Coronary artery (tissue), 2 donors: ENCODE results near the gene DIAPH2.

ENCODE experiments used
- DNase-seq: peaks from one replicate; pipeline ENCODE4 v3.0.0-alpha.2; 2017; ENCODE audit warnings: low spot score
- H3K27ac ChIP-seq, 2 donors: fragments of 200-600 bp; sonication (generic); one replicate each; pipeline ENCODE4 v1.5.1; 2016 to 2019
- H3K4me3 ChIP-seq: fragments of 200-600 bp; sonication (generic); 2 replicates; pipeline ENCODE4 v1.5.1; 2016; ENCODE audit warnings: mild to moderate bottlenecking, moderate library complexity
- CTCF ChIP-seq: fragments of 200-600 bp; sonication (generic); IDR thresholded peaks from one replicate; pipeline ENCODE4 v1.5.1; 2019; ENCODE audit warnings: antibody characterized with exemption

The DIAPH2 gene

GRCh38 chrX:97563531-97564133 is 879.0 kb downstream of the DIAPH2 start:
- DNase-seq = no peak
- H3K4me3 ChIP-seq = peak overlapping the region; percentile 46
- H3K27ac ChIP-seq = no peak overlapping the region
- no peak for TF ChIP-seq CTCF

GRCh38 chrX:97564496-97564895 is 879.9 kb downstream of the DIAPH2 start:
- DNase-seq = no peak
- Histone ChIP-seq H3K4me3 (no peak overlapping the region), H3K27ac (no peak overlapping the region)
- no peak for TF ChIP-seq CTCF

GRCh38 chrX:97587171-97587570 is 902.5 kb downstream of the DIAPH2 start:
- DNase-seq = no peak
- TF ChIP-seq CTCF = no peak
- H3K4me3 ChIP-seq = no peak overlapping the region
- H3K27ac ChIP-seq = no peak overlapping the region

GRCh38 chrX:97594646-97595224 is 910.1 kb downstream of the DIAPH2 start:
- no peak overlapping the region for H3K4me3 ChIP-seq
- TF ChIP-seq CTCF = no peak
- H3K27ac ChIP-seq = no peak overlapping the region
- DNase-seq = no peak

GRCh38 chrX:97597954-97598353 is 913.3 kb downstream of the DIAPH2 start:
- DNase-seq = no peak
- no peak overlapping the region for H3K4me3 ChIP-seq
- no peak overlapping the region for H3K27ac ChIP-seq
- TF ChIP-seq CTCF = no peak

- TF ChIP-seq CTCF = no peak
- DNase-seq = no peak
- no peak overlapping the region for H3K27ac ChIP-seq
- no peak overlapping the region for H3K4me3 ChIP-seq
Observed at GRCh38 chrX:97602465-97603258, 918.0 kb downstream of the DIAPH2 start.
